CD14-positive monocyte (primary cell): ENCODE results near the gene FAM50A. TPM values are rescaled to one million over a fixed set of nuclear protein-coding genes. Genes with fewer than 3 reads are reported as not detected.

Experiments used
- DNase-seq, 3 donors: peaks; one replicate each; pipeline ENCODE4 v3.0.0-alpha.2; 2011 to 2022
- H2AFZ ChIP-seq: 2 replicates; pipeline ENCODE4 v1.6.0; 2012; ENCODE audit warnings: mild to moderate bottlenecking, low read depth, low read length, inconsistent platforms; ENCODE audit not compliant: insufficient read depth, poor library complexity, severe bottlenecking
- H3K27ac ChIP-seq, 2 donors: 1 replicate in 1 of 2; 2 replicates in 1 of 2; pipeline ENCODE4 v1.5.1; 2012 to 2013; ENCODE audit warnings: low read length in 2 of 2, control low read depth in 1 of 2, inconsistent platforms in 1 of 2, low read depth in 1 of 2, mild to moderate bottlenecking in 1 of 2
- H3K27me3 ChIP-seq, 2 donors: one replicate each; pipeline versions ENCODE4 v1.6.0 to v1.6.1; 2011 to 2013; ENCODE audit warnings: low read length in 2 of 2; ENCODE audit not compliant: control insufficient read depth in 2 of 2, insufficient read depth in 2 of 2
- H3K36me3 ChIP-seq, 2 donors: replicated peaks in 1 of 2; 1 replicate in 1 of 2; 2 replicates in 1 of 2; pipeline versions ENCODE4 v1.5.1 to v1.6.1; 2012 to 2013; ENCODE audit warnings: low read length in 2 of 2, control low read depth in 1 of 2, inconsistent platforms in 1 of 2, mild to moderate bottlenecking in 1 of 2; ENCODE audit not compliant: insufficient read depth in 2 of 2, control insufficient read depth in 1 of 2
- H3K4me1 ChIP-seq, 2 donors: 1 replicate in 1 of 2; 2 replicates in 1 of 2; pipeline versions ENCODE4 v1.5.1 to v1.6.1; 2012 to 2013; ENCODE audit warnings: low read length in 2 of 2, control low read depth in 1 of 2, inconsistent platforms in 1 of 2, mild to moderate bottlenecking in 1 of 2, moderate library complexity in 1 of 2; ENCODE audit not compliant: insufficient read depth in 2 of 2, control insufficient read depth in 1 of 2
- H3K4me2 ChIP-seq: replicated peaks from 2 replicates; pipeline ENCODE3; 2012; ENCODE audit warnings: low read length, moderate library complexity, mild to moderate bottlenecking; ENCODE audit not compliant: poor library complexity, severe bottlenecking; ENCODE audit errors: extremely low read depth
- H3K4me3 ChIP-seq, 3 experiments: fragments of 200-600 bp in 1 of 3; sonication (generic) in 1 of 3; replicated peaks in 1 of 3; 1 replicate in 2 of 3; 2 replicates in 1 of 3; pipeline ENCODE4 v1.5.1; 2011 to 2013; ENCODE audit warnings: low read length in 3 of 3, mild to moderate bottlenecking in 3 of 3, control low read depth in 2 of 3, low read depth in 2 of 3, inconsistent platforms in 1 of 3, moderate library complexity in 1 of 3
- H3K79me2 ChIP-seq: 2 replicates; pipeline ENCODE4 v1.6.0; 2012; ENCODE audit warnings: mild to moderate bottlenecking, control low read depth, inconsistent platforms, low read length, moderate library complexity; ENCODE audit not compliant: insufficient read depth
- H3K9ac ChIP-seq: 2 replicates; pipeline ENCODE4 v1.6.0; 2017; ENCODE audit warnings: low read length, mild to moderate bottlenecking; ENCODE audit not compliant: insufficient read depth, poor library complexity, severe bottlenecking
- H3K9me3 ChIP-seq, 2 donors: replicated peaks in 1 of 2; 1 replicate in 1 of 2; 2 replicates in 1 of 2; pipeline versions ENCODE4 v1.5.1 to v1.6.1; 2012 to 2013; ENCODE audit warnings: low read length in 2 of 2, control low read depth in 1 of 2; ENCODE audit not compliant: control insufficient read depth in 1 of 2, insufficient read depth in 1 of 2
- H4K20me1 ChIP-seq: 2 replicates; pipeline ENCODE4 v1.6.0; 2012; ENCODE audit warnings: mild to moderate bottlenecking, low read length, control low read depth, moderate library complexity; ENCODE audit not compliant: insufficient read depth
- H3K27ac Mint-ChIP-seq, 7 donors: one replicate each; pipeline ENCODE4 v1.8.0; 2020; ENCODE audit warnings: mild to moderate bottlenecking in 7 of 7, mixed read lengths in 7 of 7, moderate library complexity in 6 of 7, inconsistent platforms in 2 of 7
- H3K27me3 Mint-ChIP-seq, 3 donors: one replicate each; pipeline ENCODE4 v1.8.0; 2021 to 2022; ENCODE audit warnings: low read depth in 3 of 3, mild to moderate bottlenecking in 3 of 3, mixed read lengths in 3 of 3, moderate library complexity in 3 of 3, inconsistent platforms in 1 of 3
- H3K36me3 Mint-ChIP-seq, 2 donors: one replicate each; pipeline ENCODE4 v1.8.0; 2020; ENCODE audit warnings: mixed read lengths in 2 of 2, inconsistent platforms in 1 of 2, mild to moderate bottlenecking in 1 of 2
- H3K4me1 Mint-ChIP-seq: one replicate; pipeline ENCODE4 v1.8.0; 2020; ENCODE audit warnings: mild to moderate bottlenecking, mixed read lengths
- H3K4me3 Mint-ChIP-seq, 2 donors: one replicate each; pipeline ENCODE4 v1.8.0; 2020; ENCODE audit warnings: mild to moderate bottlenecking in 2 of 2, mixed read lengths in 2 of 2, moderate library complexity in 1 of 2
- H3K9me3 Mint-ChIP-seq, 7 donors: one replicate each; pipeline ENCODE4 v1.8.0; 2020 to 2022; ENCODE audit warnings: mixed read lengths in 7 of 7, mild to moderate bottlenecking in 6 of 7, moderate library complexity in 6 of 7, inconsistent platforms in 2 of 7
- CTCF ChIP-seq: fragments of 200-600 bp; IDR thresholded peaks from one replicate; pipeline ENCODE4 v1.8.0; 2022; ENCODE audit warnings: antibody characterized with exemption, mild to moderate bottlenecking
- WGBS: methylation state at CpG from one replicate; pipeline ENCODE4 v1.1.5; 2013; ENCODE audit warnings: missing lambda C conversion rate; ENCODE audit not compliant: insufficient coverage; 5-methylcytosine and 5-hydroxymethylcytosine counted together
- intact Hi-C, 2 donors: fragments of 100-400 bp; cut with micrococcal nuclease; formaldehyde crosslinking; loops; one replicate each; pipeline versions ENCODE4 v1.15.0 to v1.15.1; 2023
- polyA plus RNA-seq, 3 donors: library from polyadenylated mRNA; depleted of rRNA in 1 of 3; unstranded in 2 of 3; stranded (reverse) in 1 of 3; fragments of 300-500 nt in 2 of 3; fragments of >200 nt in 1 of 3; fragmentation: Illumina TruSeq in 2 of 3; gene quantifications; 1 replicate in 2 of 3; 2 replicates in 1 of 3; pipeline ENCODE4 v1.2.3, GENCODE V29; 2012 to 2021

Gene FAM50A
- polyA plus RNA-seq, 3 donors: 23.9 to 88.9 (median 46.4) TPM

- Histone ChIP-seq H3K4me2 (no peak overlapping the region), H2AFZ (no peak overlapping the region), H3K4me1 (peaks cover 25 to 26% of the 10 kb centered on the region in 2 donors), H3K79me2 (peaks cover 33% of the 10 kb centered on the region), H3K36me3 (peaks cover 37 to 42% of the 10 kb centered on the region in 2 donors), H3K9me3 (no peaks in the 10 kb centered on the region), H4K20me1 (peaks cover 59% of the 10 kb centered on the region), H3K4me3 (no peak overlapping the region), H3K9ac (no peak overlapping the region), H3K27ac (no peak overlapping the region), H3K27me3 (no peaks in the 10 kb centered on the region)
- no peak overlapping the region for H3K4me3 Mint-ChIP-seq
- peaks cover 0 to 13% (median 0%) of the 10 kb centered on the region in 3 donors for H3K27me3 Mint-ChIP-seq
- H3K36me3 Mint-ChIP-seq: peaks cover 40 to 53% of the 10 kb centered on the region in 2 donors
- peaks cover 22% of the 10 kb centered on the region for H3K4me1 Mint-ChIP-seq
- intact Hi-C loops: loop anchor here in 1 of 2 donors (5.0 kb wide), 1 partner anchor 33 kb away; the partner anchor contains the start of gene GDI1
- TF ChIP-seq CTCF: no peak
- DNase-seq: no peak
- no peak overlapping the region for H3K27ac Mint-ChIP-seq
- H3K9me3 Mint-ChIP-seq: peaks cover 0 to 7% (median under 1%) of the 10 kb centered on the region in 7 donors
- WGBS: no CpG with 5 or more reads among the region's 4 CpGs
Observed at GRCh38 chrX:154403858-154404257, 40.1 kb upstream of the FAM50A start.

DNA sequence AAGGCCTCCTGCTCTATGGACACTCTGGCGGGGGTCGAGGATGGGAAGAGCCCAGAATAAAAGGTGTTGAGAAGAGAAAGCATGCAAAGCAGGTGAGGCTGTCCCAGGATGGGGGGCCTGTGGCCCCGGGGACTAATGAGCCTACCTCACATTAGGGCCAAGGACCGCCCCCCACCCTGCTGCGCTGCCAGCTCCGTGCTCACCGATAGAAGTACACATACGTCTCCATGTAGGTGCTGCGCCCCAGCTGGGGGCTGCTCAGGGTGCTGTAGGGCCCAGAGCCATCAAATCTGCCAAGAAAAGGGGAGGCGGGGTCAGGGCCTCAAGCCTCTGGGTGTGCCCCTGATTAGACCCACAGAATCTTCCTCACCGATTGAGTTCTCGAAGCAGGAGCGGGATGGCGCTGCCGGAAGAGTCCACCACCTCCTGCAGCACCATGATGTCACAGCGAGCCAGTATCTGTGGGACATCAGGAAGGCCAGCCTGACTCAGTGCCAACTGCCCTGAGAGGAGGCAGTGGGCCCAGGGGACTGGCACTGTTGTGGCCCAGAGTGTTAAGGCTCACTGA lies 39.2 kb upstream of the FAM50A start:
- no peak overlapping the region for H3K27ac ChIP-seq
- no CpG with 5 or more reads among the region's 16 CpGs for WGBS
- peaks cover 17% of the 10 kb centered on the region for H3K4me1 Mint-ChIP-seq
- H3K9me3 ChIP-seq: no peaks in the 10 kb centered on the region
- no peaks in the 10 kb centered on the region for H3K27me3 ChIP-seq
- no peak overlapping the region for H3K9ac ChIP-seq
- no peak overlapping the region for H2AFZ ChIP-seq
- peaks cover 22% of the 10 kb centered on the region in 2 donors for H3K4me1 ChIP-seq
- H3K4me2 ChIP-seq: no peak overlapping the region
- peaks cover 0 to 14% (median 2%) of the 10 kb centered on the region in 3 donors for H3K27me3 Mint-ChIP-seq
- peaks cover 29% of the 10 kb centered on the region for H3K79me2 ChIP-seq
- intact Hi-C loops: loop anchor here in 1 of 2 donors (5.0 kb wide), 2 partner anchors 33 to 113 kb away; partner anchors contain the start of genes FAM3A and GDI1
- no peak overlapping the region for H3K4me3 Mint-ChIP-seq
- peaks cover 50% of the 10 kb centered on the region for H4K20me1 ChIP-seq
- no peak for DNase-seq
- H3K9me3 Mint-ChIP-seq: peaks cover 0 to 6% (median 0%) of the 10 kb centered on the region in 7 donors
- peaks cover 32 to 45% of the 10 kb centered on the region in 2 donors for H3K36me3 Mint-ChIP-seq
- TF ChIP-seq CTCF: no peak
- no peak overlapping the region for H3K4me3 ChIP-seq
- H3K27ac Mint-ChIP-seq: peak overlapping the region in 2 of 7 donors; percentile 7 to 46
- H3K36me3 ChIP-seq: peaks cover 29 to 34% of the 10 kb centered on the region in 2 donors
